ENCODE measurements around the gene RARS2. TPM values are rescaled to one million over a fixed set of nuclear protein-coding genes. Genes with fewer than 3 reads are reported as not detected.

RARS2 gene, protein sequence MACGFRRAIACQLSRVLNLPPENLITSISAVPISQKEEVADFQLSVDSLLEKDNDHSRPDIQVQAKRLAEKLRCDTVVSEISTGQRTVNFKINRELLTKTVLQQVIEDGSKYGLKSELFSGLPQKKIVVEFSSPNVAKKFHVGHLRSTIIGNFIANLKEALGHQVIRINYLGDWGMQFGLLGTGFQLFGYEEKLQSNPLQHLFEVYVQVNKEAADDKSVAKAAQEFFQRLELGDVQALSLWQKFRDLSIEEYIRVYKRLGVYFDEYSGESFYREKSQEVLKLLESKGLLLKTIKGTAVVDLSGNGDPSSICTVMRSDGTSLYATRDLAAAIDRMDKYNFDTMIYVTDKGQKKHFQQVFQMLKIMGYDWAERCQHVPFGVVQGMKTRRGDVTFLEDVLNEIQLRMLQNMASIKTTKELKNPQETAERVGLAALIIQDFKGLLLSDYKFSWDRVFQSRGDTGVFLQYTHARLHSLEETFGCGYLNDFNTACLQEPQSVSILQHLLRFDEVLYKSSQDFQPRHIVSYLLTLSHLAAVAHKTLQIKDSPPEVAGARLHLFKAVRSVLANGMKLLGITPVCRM
- 45.9 and 46.1 TPM in 2 replicates for polyA plus RNA-seq (2013)

DNA sequence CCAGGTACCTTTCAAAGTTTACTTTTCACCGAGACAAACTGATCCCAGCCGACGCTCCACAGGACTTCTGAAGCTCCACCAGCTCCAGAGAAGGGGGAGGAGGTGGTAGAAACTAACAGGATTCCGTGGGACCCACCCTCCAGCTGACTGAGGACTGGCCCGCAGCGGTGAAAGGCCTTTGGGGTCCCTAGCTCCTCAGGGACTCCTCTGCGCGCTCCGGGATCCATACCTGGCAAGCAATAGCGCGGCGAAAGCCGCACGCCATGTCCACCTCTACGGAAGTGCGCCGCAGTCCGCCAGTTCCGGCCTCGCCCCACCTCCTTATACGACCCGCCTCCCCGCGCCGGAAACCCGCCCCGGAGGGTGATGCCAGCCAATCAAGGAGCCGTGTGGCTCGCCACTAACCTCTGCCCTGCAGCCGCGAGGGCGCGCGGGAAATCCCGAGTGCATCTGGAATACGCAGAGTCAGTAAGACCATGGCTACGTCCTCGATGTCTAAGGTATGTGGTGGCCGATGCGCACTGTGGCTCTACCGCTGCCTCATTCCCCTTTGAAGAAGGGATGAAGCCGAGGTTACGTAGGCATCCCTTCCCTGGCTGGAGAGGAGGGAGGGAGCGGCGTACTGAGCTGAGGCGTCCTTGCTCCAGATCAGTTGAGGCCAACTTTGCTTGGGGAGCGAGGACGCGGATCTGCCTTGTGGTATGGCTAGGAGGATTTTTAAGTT, at the start of gene RARS2, which contains the start of gene ORC3:
RARS2 (minus strand) TSS at position 295 of the 724 bp plus-strand sequence; CDS start at position 265, 30 bp downstream.
ORC3 (plus strand) TSS at position 443 of the 724 bp plus-strand sequence; CDS start at position 477, 34 bp downstream.
- Histone ChIP-seq H4K8ac (ENCODE audit: low read depth, low read length) (peak within 1 kb of the TSS; percentile 72), H3K79me1 (ENCODE audit: low read length) (peaks cover 9% of the 10 kb centered on the region), H3K23ac (ENCODE audit: low read length) (no peak within 1 kb of the TSS), H3K27me3 (ENCODE audit: insufficient read depth, low read length) (no peaks in the 10 kb centered on the region), H3K79me2 (ENCODE audit: control insufficient read depth, insufficient read depth, low read length, poor library complexity) (peaks cover 12% of the 10 kb centered on the region), H3K4me2 (ENCODE audit: low read length) (peak within 1 kb of the TSS; percentile 81), H2BK120ac (ENCODE audit: insufficient read depth, low read length, poor library complexity) (peak within 1 kb of the TSS; percentile 28), H3K36me3 (ENCODE audit: control insufficient read depth in 1 of 2, insufficient read depth in 2 of 2, low read length in 2 of 2) (no peaks in the 10 kb centered on the region), H3K14ac (ENCODE audit: low read length) (peak within 1 kb of the TSS; percentile 78), H3K4ac (ENCODE audit: low read depth, low read length) (peak within 1 kb of the TSS; percentile 99), H3K4me3 (ENCODE audit: low read depth, low read length) (peak within 1 kb of the TSS; percentile 94), H3K27ac (ENCODE audit: low read depth, low read length) (no peak within 1 kb of the TSS), H2BK12ac (ENCODE audit: low read length) (no peak within 1 kb of the TSS), H3K4me1 (ENCODE audit: control insufficient read depth in 1 of 2, insufficient read depth in 2 of 2, low read length in 2 of 2) (peaks cover 0 to 5% of the 10 kb centered on the region in 2 experiments), H2AK5ac (ENCODE audit: low read length) (peak within 1 kb of the TSS; percentile 22), H4K12ac (ENCODE audit: low read depth, low read length) (peak within 1 kb of the TSS; percentile 61), H4K91ac (ENCODE audit: low read depth, low read length) (peak within 1 kb of the TSS; percentile 71), H3K9me3 (ENCODE audit: insufficient read depth, low read depth, low read length) (no peaks in the 10 kb centered on the region), H3K18ac (ENCODE audit: low read length) (peak within 1 kb of the TSS; percentile 66), H2BK5ac (ENCODE audit: low read depth, low read length, poor library complexity) (peak within 1 kb of the TSS; percentile 53), H3K9ac (ENCODE audit: low read length) (peak within 1 kb of the TSS; percentile 98), H2AFZ (ENCODE audit: insufficient read depth, low read length, poor library complexity) (peak within 1 kb of the TSS; percentile 54)
- DNase-seq, result peak; percentile 98 to 99
- WGBS (ENCODE audit: extremely low coverage, insufficient coverage, insufficient read length), result no CpG with 5 or more reads among the region's 49 CpGs

GRCh38 chr6:87639373-87639772, 49.6 kb upstream of the RARS2 start:
- no peak for DNase-seq
- H4K12ac ChIP-seq (ENCODE audit: low read depth, low read length), result no peak overlapping the region
- WGBS (ENCODE audit: extremely low coverage, insufficient coverage, insufficient read length), result no CpG with 5 or more reads among the region's 4 CpGs

DNA sequence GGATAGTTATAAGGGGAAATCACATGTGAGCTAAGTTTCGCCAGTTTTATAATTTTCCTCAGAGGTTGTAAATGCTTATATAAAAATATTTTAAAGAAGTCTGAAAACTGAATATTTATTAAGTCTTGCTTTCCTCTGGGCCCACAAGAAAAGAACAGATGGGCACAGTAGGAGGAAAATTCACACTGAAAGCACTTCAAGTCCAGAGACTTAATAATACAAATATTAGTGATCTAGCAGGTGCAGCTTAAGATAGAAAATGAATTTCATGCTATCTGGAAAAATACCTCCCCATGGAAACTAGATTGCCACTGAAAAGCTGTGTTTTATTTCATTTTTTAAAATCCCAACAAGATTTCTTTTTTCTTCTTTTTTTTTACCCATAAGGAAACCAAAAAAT, 47.3 kb upstream of the RARS2 start:
- H4K8ac ChIP-seq (ENCODE audit: low read depth, low read length), result no peak overlapping the region
- DNase-seq, result no peak
- H3K4me3 ChIP-seq (ENCODE audit: low read depth, low read length), result no peak overlapping the region
- H3K14ac ChIP-seq (ENCODE audit: low read length), result no peak overlapping the region
- no peak overlapping the region for H4K12ac ChIP-seq (ENCODE audit: low read depth, low read length)
- WGBS (ENCODE audit: extremely low coverage, insufficient coverage, insufficient read length), result no CpG with 5 or more reads among the region's 1 CpG
- no peak overlapping the region for H2BK12ac ChIP-seq (ENCODE audit: low read length)
- no peak overlapping the region for H3K18ac ChIP-seq (ENCODE audit: low read length)
- no peak overlapping the region for H3K9ac ChIP-seq (ENCODE audit: low read length)
- no peak overlapping the region for H2AK5ac ChIP-seq (ENCODE audit: low read length)
- H2BK5ac ChIP-seq (ENCODE audit: low read depth, low read length, poor library complexity), result no peak overlapping the region
- H3K23ac ChIP-seq (ENCODE audit: low read length), result no peak overlapping the region
- H3K4me2 ChIP-seq (ENCODE audit: low read length), result no peak overlapping the region
- peaks cover 3% of the 10 kb centered on the region for H3K79me1 ChIP-seq (ENCODE audit: low read length)
- H3K27me3 ChIP-seq (ENCODE audit: insufficient read depth, low read length), result no peaks in the 10 kb centered on the region
- no peaks in the 10 kb centered on the region for H3K4me1 ChIP-seq (ENCODE audit: control insufficient read depth in 1 of 2, insufficient read depth in 2 of 2, low read length in 2 of 2)
- peaks cover 7 to 9% of the 10 kb centered on the region in 2 experiments for H3K36me3 ChIP-seq (ENCODE audit: control insufficient read depth in 1 of 2, insufficient read depth in 2 of 2, low read length in 2 of 2)
- no peak overlapping the region for H3K4ac ChIP-seq (ENCODE audit: low read depth, low read length)
- no peak overlapping the region for H2BK120ac ChIP-seq (ENCODE audit: insufficient read depth, low read length, poor library complexity)
- no peak overlapping the region for H3K27ac ChIP-seq (ENCODE audit: low read depth, low read length)
- H3K79me2 ChIP-seq (ENCODE audit: control insufficient read depth, insufficient read depth, low read length, poor library complexity), result peaks cover 2% of the 10 kb centered on the region
- no peaks in the 10 kb centered on the region for H3K9me3 ChIP-seq (ENCODE audit: insufficient read depth, low read depth, low read length)
- no peak overlapping the region for H4K91ac ChIP-seq (ENCODE audit: low read depth, low read length)
- no peak overlapping the region for H2AFZ ChIP-seq (ENCODE audit: insufficient read depth, low read length, poor library complexity)

More at GRCh38 chr6:87639373-87639772, 49.6 kb upstream of the RARS2 start:
- Histone ChIP-seq H2BK5ac (ENCODE audit: low read depth, low read length, poor library complexity) (no peak overlapping the region), H3K79me1 (ENCODE audit: low read length) (peaks cover 3% of the 10 kb centered on the region), H3K4me1 (ENCODE audit: control insufficient read depth in 1 of 2, insufficient read depth in 2 of 2, low read length in 2 of 2) (peaks cover 0 to 1% of the 10 kb centered on the region in 2 experiments), H3K14ac (ENCODE audit: low read length) (no peak overlapping the region), H3K9me3 (ENCODE audit: insufficient read depth, low read depth, low read length) (no peaks in the 10 kb centered on the region), H3K9ac (ENCODE audit: low read length) (no peak overlapping the region), H3K79me2 (ENCODE audit: control insufficient read depth, insufficient read depth, low read length, poor library complexity) (peaks cover 3% of the 10 kb centered on the region), H3K27ac (ENCODE audit: low read depth, low read length) (no peak overlapping the region), H3K36me3 (ENCODE audit: control insufficient read depth in 1 of 2, insufficient read depth in 2 of 2, low read length in 2 of 2) (peaks cover 7 to 9% of the 10 kb centered on the region in 2 experiments), H2AFZ (ENCODE audit: insufficient read depth, low read length, poor library complexity) (no peak overlapping the region), H4K8ac (ENCODE audit: low read depth, low read length) (peak overlapping the region; percentile 28), H4K91ac (ENCODE audit: low read depth, low read length) (no peak overlapping the region), H3K18ac (ENCODE audit: low read length) (no peak overlapping the region), H3K4me2 (ENCODE audit: low read length) (no peak overlapping the region), H2AK5ac (ENCODE audit: low read length) (no peak overlapping the region), H3K27me3 (ENCODE audit: insufficient read depth, low read length) (no peaks in the 10 kb centered on the region), H3K4ac (ENCODE audit: low read depth, low read length) (no peak overlapping the region), H2BK12ac (ENCODE audit: low read length) (peak overlapping the region; percentile 43), H2BK120ac (ENCODE audit: insufficient read depth, low read length, poor library complexity) (no peak overlapping the region), H3K4me3 (ENCODE audit: low read depth, low read length) (no peak overlapping the region), H3K23ac (ENCODE audit: low read length) (no peak overlapping the region)

DNA sequence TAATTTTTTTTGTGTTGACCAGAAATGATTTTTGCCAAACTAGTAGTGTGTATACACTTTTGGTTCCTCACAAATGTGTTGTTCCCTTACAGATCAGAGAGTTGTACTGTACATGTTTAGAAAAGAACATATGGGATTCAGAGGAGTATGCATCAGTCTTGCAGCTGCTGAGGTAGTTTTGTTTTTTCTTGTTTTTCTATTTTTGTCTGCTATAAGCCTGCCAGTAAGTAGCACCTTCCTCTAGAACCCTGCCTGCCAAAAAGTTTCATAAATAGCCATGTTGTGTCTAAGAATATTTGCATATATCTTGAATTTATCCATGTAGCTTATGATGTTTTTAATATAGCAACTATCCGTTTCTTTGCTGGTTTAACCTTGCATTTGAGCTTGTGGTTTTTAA, 46.5 kb upstream of the RARS2 start:
- Histone ChIP-seq H3K27ac (ENCODE audit: low read depth, low read length) (no peak overlapping the region), H3K9me3 (ENCODE audit: insufficient read depth, low read depth, low read length) (no peaks in the 10 kb centered on the region), H3K4me2 (ENCODE audit: low read length) (no peak overlapping the region), H2BK12ac (ENCODE audit: low read length) (no peak overlapping the region), H3K79me2 (ENCODE audit: control insufficient read depth, insufficient read depth, low read length, poor library complexity) (no peaks in the 10 kb centered on the region), H4K8ac (ENCODE audit: low read depth, low read length) (no peak overlapping the region), H3K14ac (ENCODE audit: low read length) (no peak overlapping the region), H2AFZ (ENCODE audit: insufficient read depth, low read length, poor library complexity) (no peak overlapping the region), H4K12ac (ENCODE audit: low read depth, low read length) (no peak overlapping the region), H3K4me3 (ENCODE audit: low read depth, low read length) (no peak overlapping the region), H3K36me3 (ENCODE audit: control insufficient read depth in 1 of 2, insufficient read depth in 2 of 2, low read length in 2 of 2) (peaks cover 9 to 10% of the 10 kb centered on the region in 2 experiments), H3K4ac (ENCODE audit: low read depth, low read length) (no peak overlapping the region), H3K4me1 (ENCODE audit: control insufficient read depth in 1 of 2, insufficient read depth in 2 of 2, low read length in 2 of 2) (no peaks in the 10 kb centered on the region), H3K9ac (ENCODE audit: low read length) (no peak overlapping the region), H3K18ac (ENCODE audit: low read length) (no peak overlapping the region), H3K79me1 (ENCODE audit: low read length) (no peaks in the 10 kb centered on the region), H3K27me3 (ENCODE audit: insufficient read depth, low read length) (no peaks in the 10 kb centered on the region), H3K23ac (ENCODE audit: low read length) (no peak overlapping the region), H2AK5ac (ENCODE audit: low read length) (no peak overlapping the region), H4K91ac (ENCODE audit: low read depth, low read length) (no peak overlapping the region), H2BK120ac (ENCODE audit: insufficient read depth, low read length, poor library complexity) (no peak overlapping the region), H2BK5ac (ENCODE audit: low read depth, low read length, poor library complexity) (no peak overlapping the region)
- WGBS (ENCODE audit: extremely low coverage, insufficient coverage, insufficient read length), result no CpG with 5 or more reads among the region's 1 CpG
- no peak for DNase-seq

All from trophoblast cell (in vitro differentiated cells and primary cell).